B cell (primary cell): ENCODE results near the gene SWSAP1.

Experiments used
- EZH2 ChIP-seq: IDR thresholded peaks from 2 replicates; pipeline ENCODE4 v1.6.1; 2012; ENCODE audit warnings: borderline replicate concordance, low read depth, mild to moderate bottlenecking, moderate library complexity, low read length; ENCODE audit not compliant: insufficient read depth, poor library complexity, severe bottlenecking
- TF ChIP-seq, protein P1 (sequence below): fragments of 200-600 bp; IDR thresholded peaks from one replicate; pipeline ENCODE4 v1.8.0; 2022; ENCODE audit warnings: antibody characterized with exemption, mild to moderate bottlenecking

DNA sequence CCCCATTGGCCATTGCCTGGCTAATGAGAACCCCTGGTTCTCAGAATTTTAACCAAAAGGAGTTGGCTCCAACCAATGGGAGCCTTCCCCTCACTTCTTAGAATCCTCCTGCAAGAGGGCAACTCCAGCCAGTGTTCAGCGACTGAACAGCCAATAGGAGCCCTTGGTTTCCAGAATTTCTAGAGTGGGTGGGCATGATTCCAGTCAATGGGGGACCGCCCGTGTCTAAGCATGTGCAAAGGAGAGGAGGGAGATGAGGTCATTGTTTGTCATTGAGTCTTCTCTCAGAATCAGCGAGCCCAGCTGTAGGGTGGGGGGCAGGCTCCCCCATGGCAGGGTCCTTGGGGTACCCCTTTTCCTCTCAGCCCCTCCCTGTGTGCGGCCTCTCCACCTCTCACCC, 9.5 kb upstream of the SWSAP1 start:
- TF ChIP-seq, protein P1, sequence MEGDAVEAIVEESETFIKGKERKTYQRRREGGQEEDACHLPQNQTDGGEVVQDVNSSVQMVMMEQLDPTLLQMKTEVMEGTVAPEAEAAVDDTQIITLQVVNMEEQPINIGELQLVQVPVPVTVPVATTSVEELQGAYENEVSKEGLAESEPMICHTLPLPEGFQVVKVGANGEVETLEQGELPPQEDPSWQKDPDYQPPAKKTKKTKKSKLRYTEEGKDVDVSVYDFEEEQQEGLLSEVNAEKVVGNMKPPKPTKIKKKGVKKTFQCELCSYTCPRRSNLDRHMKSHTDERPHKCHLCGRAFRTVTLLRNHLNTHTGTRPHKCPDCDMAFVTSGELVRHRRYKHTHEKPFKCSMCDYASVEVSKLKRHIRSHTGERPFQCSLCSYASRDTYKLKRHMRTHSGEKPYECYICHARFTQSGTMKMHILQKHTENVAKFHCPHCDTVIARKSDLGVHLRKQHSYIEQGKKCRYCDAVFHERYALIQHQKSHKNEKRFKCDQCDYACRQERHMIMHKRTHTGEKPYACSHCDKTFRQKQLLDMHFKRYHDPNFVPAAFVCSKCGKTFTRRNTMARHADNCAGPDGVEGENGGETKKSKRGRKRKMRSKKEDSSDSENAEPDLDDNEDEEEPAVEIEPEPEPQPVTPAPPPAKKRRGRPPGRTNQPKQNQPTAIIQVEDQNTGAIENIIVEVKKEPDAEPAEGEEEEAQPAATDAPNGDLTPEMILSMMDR: no peak
- TF ChIP-seq EZH2: no peak
